RKO (cell line): Measurements from ENCODE around the gene FRG2C.
"Not testable (repeated sequence)": the region's sequence is repeated elsewhere in the genome, so short reads cannot be mapped to it uniquely, and the experiment has no call there.

Experiments used
- DNase-seq: peaks from one replicate; pipeline ENCODE4 v3.0.0-alpha.2; 2016; ENCODE audit warnings: low spot score

Gene FRG2C

GRCh38 chr3:75669348-75670297 is 5.5 kb downstream of the FRG2C start:
- not testable (repeated sequence) for DNase-seq

DNA sequence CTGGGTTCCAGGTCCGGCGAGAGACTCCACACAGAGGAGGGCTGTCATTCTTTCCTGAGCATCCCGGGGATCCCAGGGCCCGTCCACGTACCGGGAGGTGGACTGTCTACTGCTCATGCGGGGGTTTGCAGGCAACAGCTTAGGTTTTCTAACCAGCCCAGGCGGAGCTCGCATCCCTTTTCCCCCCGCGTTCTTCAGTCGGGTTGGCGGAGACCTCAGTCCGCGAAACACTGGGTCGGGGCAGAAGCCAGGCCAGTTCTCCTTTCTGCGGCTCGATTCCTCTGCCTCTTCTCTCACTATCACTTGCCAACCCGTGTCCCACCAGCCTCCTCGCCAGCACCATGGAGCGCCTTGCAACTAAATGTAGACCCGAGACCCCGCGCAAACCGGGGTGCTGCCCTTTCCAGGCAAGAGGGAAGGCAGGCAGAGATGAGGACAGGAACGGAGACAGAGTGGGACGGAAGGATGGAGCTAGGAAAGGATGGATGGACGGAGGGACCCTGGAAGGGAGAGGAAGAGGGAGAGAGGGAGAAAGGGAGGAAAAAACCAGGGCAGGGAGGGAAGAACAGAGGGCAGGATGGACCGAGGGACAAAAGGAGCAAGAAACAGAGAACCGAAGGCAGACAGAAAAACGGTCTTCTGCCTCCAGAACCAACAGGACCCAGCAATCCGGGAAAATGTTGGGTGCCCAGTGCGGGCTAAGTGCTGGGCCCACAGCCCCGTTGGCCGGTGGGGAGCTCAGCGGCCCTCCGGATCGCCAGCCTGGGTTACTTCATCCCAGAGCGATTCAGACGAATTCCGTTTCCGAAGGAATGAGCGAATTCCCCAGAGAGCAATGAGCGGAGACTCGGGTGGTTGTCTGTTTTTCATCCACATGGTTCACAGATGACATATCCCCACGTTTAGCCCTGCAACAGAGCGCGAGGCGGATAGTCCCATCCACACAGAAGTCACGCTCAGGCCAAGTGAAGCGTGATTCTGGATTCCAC is 6.5 kb downstream of the FRG2C start:
- DNase-seq, result not testable (repeated sequence)

GRCh38 chr3:75671287-75672139 is 7.4 kb downstream of the FRG2C start:
- not testable (repeated sequence) for DNase-seq

- not testable (repeated sequence) for DNase-seq
Measured at GRCh38 chr3:75672140-75672775, 8.1 kb downstream of the FRG2C start.

- not testable (repeated sequence) for DNase-seq
Measured at GRCh38 chr3:75683965-75684364, 19.8 kb downstream of the FRG2C start.

GRCh38 chr3:75687323-75687722 is 23.2 kb downstream of the FRG2C start:
- no peak for DNase-seq

DNA sequence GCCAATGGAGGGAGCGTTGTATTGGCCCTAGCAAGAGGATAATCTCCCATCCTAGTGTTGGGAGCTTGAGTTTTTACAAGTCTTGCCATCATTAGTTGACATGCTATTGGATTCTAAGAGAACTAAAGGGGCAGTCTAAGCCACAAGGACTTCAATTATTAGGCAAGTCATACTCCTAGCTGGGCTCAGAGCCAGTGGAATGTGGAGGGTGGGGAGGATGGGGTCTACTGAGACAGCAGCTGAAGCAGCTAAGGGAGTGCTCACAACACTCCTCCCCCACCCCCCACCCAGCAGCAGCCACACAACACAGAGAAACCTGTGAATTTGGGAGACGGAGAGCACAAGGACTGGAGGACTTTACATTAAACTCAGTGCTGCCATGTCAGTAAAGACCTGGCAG is 27.9 kb downstream of the FRG2C start:
- no peak for DNase-seq
